SU-DHL-6 (cell line): Measurements from ENCODE around the gene LANCL1.

ENCODE experiments used
- H2AFZ ChIP-seq: fragments of 200-600 bp; sonication (generic); 2 replicates; pipeline ENCODE4 v1.6.1; 2014; ENCODE audit warnings: low read depth, mild to moderate bottlenecking, moderate library complexity, mixed read lengths, antibody characterized with exemption, low read length; ENCODE audit not compliant: severe bottlenecking
- H3F3A ChIP-seq: fragments of 200-600 bp; shearing (Covaris generic); 2 replicates; pipeline ENCODE4 v1.6.0; 2016; ENCODE audit warnings: antibody characterized with exemption, mild to moderate bottlenecking; ENCODE audit not compliant: insufficient read depth
- H3K27ac ChIP-seq: fragments of 200-600 bp; sonication (generic); 2 replicates; pipeline ENCODE4 v1.5.1; 2016; ENCODE audit warnings: low read depth, mild to moderate bottlenecking, low read length, moderate library complexity, mixed read lengths
- H3K27me3 ChIP-seq: fragments of 200-600 bp; sonication (generic), shearing (Covaris generic); 2 replicates; pipeline ENCODE4 v1.6.0; 2014; ENCODE audit warnings: mild to moderate bottlenecking, low read length
- H3K36me3 ChIP-seq: fragments of 200-600 bp; sonication (generic); 2 replicates; pipeline ENCODE4 v1.6.1; 2014; ENCODE audit warnings: mild to moderate bottlenecking, low read length, mixed read lengths
- H3K4me2 ChIP-seq: fragments of 300-600, 200-600 bp; shearing (Covaris generic), sonication (generic); 2 replicates; pipeline ENCODE4 v1.6.0; 2014; ENCODE audit warnings: low read length, low read depth, mild to moderate bottlenecking; ENCODE audit not compliant: poor library complexity, severe bottlenecking
- H3K4me3 ChIP-seq: fragments of 200-600 bp; sonication (generic); 2 replicates; pipeline ENCODE4 v1.5.1; 2014; ENCODE audit warnings: antibody characterized with exemption, low read length, mild to moderate bottlenecking, mixed read lengths; ENCODE audit not compliant: insufficient read depth, poor library complexity, severe bottlenecking
- H3K79me2 ChIP-seq: fragments of 200-600 bp; sonication (generic); 2 replicates; pipeline ENCODE4 v1.6.1; 2014; ENCODE audit warnings: mild to moderate bottlenecking, low read length, moderate library complexity; ENCODE audit not compliant: insufficient read depth
- H3K9ac ChIP-seq: fragments of 200-600 bp; sonication (generic); 2 replicates; pipeline ENCODE4 v1.7.0; 2014; ENCODE audit warnings: mild to moderate bottlenecking, low read length
- H3K9me2 ChIP-seq: fragments of 200-600 bp; sonication (generic); replicated peaks from 2 replicates; pipeline ENCODE4 v1.6.1; 2014; ENCODE audit warnings: low read length; ENCODE audit not compliant: insufficient read depth
- H3K9me3 ChIP-seq: fragments of 200-600 bp; sonication (generic); 2 replicates; pipeline ENCODE4 v1.6.1; 2014; ENCODE audit warnings: low read length, mixed read lengths; ENCODE audit not compliant: insufficient read depth
- H4K20me1 ChIP-seq: fragments of 200-600 bp; sonication (generic); 2 replicates; pipeline ENCODE4 v1.6.1; 2014; ENCODE audit warnings: low read depth, mild to moderate bottlenecking, antibody characterized with exemption, low read length, moderate library complexity, mixed read lengths
- CTCF ChIP-seq: fragments of 200-600 bp; sonication (generic); IDR thresholded peaks from one replicate; pipeline ENCODE4 v1.5.1; 2017; ENCODE audit warnings: antibody characterized with exemption, mild to moderate bottlenecking, low read length, moderate library complexity; ENCODE audit not compliant: insufficient read depth, poor library complexity, severe bottlenecking
- EZH2phosphoT487 ChIP-seq: fragments of 200-600 bp; sonication (generic), shearing (Covaris generic); conservative IDR thresholded peaks from 2 replicates; pipeline ENCODE4 v1.6.1; 2018; ENCODE audit warnings: mild to moderate bottlenecking, antibody characterized with exemption, low read length, moderate library complexity, mixed read lengths

Gene LANCL1

GRCh38 chr2:210389856-210390255 is 86.7 kb downstream of the LANCL1 start:
- H3K9me2 ChIP-seq = no peaks in the 10 kb centered on the region
- H3K36me3 ChIP-seq = no peaks in the 10 kb centered on the region
- no peak overlapping the region for H3K27ac ChIP-seq
- TF ChIP-seq EZH2phosphoT487 (no peak), CTCF (no peak)
- H4K20me1 ChIP-seq = no peaks in the 10 kb centered on the region
- H3F3A ChIP-seq = no peaks in the 10 kb centered on the region
- no peaks in the 10 kb centered on the region for H3K9me3 ChIP-seq
- no peaks in the 10 kb centered on the region for H3K79me2 ChIP-seq
- H3K27me3 ChIP-seq = no peaks in the 10 kb centered on the region
- no peak overlapping the region for H2AFZ ChIP-seq
- no peak overlapping the region for H3K4me2 ChIP-seq
- no peak overlapping the region for H3K4me3 ChIP-seq
- no peak overlapping the region for H3K9ac ChIP-seq

- Histone ChIP-seq H3K4me3 (no peak overlapping the region), H3K36me3 (no peaks in the 10 kb centered on the region), H2AFZ (no peak overlapping the region), H4K20me1 (no peaks in the 10 kb centered on the region), H3F3A (no peaks in the 10 kb centered on the region), H3K9ac (no peak overlapping the region), H3K9me3 (no peaks in the 10 kb centered on the region), H3K27me3 (no peaks in the 10 kb centered on the region), H3K4me2 (no peak overlapping the region), H3K79me2 (no peaks in the 10 kb centered on the region), H3K27ac (no peak overlapping the region), H3K9me2 (no peaks in the 10 kb centered on the region)
- TF ChIP-seq CTCF (no peak), EZH2phosphoT487 (no peak)
Measured at GRCh38 chr2:210388148-210388547, 88.4 kb downstream of the LANCL1 start.

- no peak overlapping the region for H3K4me3 ChIP-seq
- H3K27ac ChIP-seq = no peak overlapping the region
- no peaks in the 10 kb centered on the region for H3F3A ChIP-seq
- H3K9me3 ChIP-seq = no peaks in the 10 kb centered on the region
- TF ChIP-seq EZH2phosphoT487 = no peak
- no peak for TF ChIP-seq CTCF
- H3K36me3 ChIP-seq = no peaks in the 10 kb centered on the region
- no peak overlapping the region for H3K9ac ChIP-seq
- H3K4me2 ChIP-seq = no peak overlapping the region
- H3K79me2 ChIP-seq = no peaks in the 10 kb centered on the region
- H3K9me2 ChIP-seq = no peaks in the 10 kb centered on the region
- H2AFZ ChIP-seq = no peak overlapping the region
- no peaks in the 10 kb centered on the region for H3K27me3 ChIP-seq
- no peaks in the 10 kb centered on the region for H4K20me1 ChIP-seq
Measured at GRCh38 chr2:210387074-210387473, 89.5 kb downstream of the LANCL1 start.
